ENCODE data around the gene MASP1.
"Not testable (repeated sequence)": the region's sequence is repeated elsewhere in the genome, so short reads cannot be mapped to it uniquely, and the experiment has no call there.

MASP1 gene

GRCh38 chr3:187213616-187214015 is 77.9 kb downstream of the MASP1 start:
- no peak for DNase-seq

- no peak for DNase-seq
These were observed 78.8 kb downstream of the MASP1 start for GRCh38 chr3:187212705-187213104.

- DNase-seq, result no peak
These were observed 79.4 kb downstream of the MASP1 start for GRCh38 chr3:187212196-187212545.

- DNase-seq, result no peak
These were observed 79.9 kb downstream of the MASP1 start for GRCh38 chr3:187211532-187212195.

GRCh38 chr3:187210545-187211327 is 80.8 kb downstream of the MASP1 start:
- no peak for DNase-seq

- DNase-seq, result no peak
These were observed 81.4 kb downstream of the MASP1 start for GRCh38 chr3:187210091-187210490.

GRCh38 chr3:187209491-187209890 is 82.0 kb downstream of the MASP1 start:
- DNase-seq, result no peak

- DNase-seq, result no peak
These were observed 83.4 kb downstream of the MASP1 start for GRCh38 chr3:187208159-187208558.

GRCh38 chr3:187207624-187208023 is 83.9 kb downstream of the MASP1 start:
- DNase-seq, result no peak

GRCh38 chr3:187207062-187207461 is 84.5 kb downstream of the MASP1 start:
- DNase-seq, result no peak

- no peak for DNase-seq
These were observed 85.9 kb downstream of the MASP1 start for GRCh38 chr3:187205683-187206082.

GRCh38 chr3:187199463-187200050 is 92.0 kb downstream of the MASP1 start:
- DNase-seq, result not testable (repeated sequence)

GRCh38 chr3:187198490-187198889 is 93.0 kb downstream of the MASP1 start:
- no peak for DNase-seq

- DNase-seq, result no peak
These were observed 94.2 kb downstream of the MASP1 start, which contains the start of gene RTP1 for GRCh38 chr3:187197335-187197649. Gene RTP1 (plus strand): TSS chr3:187197486. CDS start chr3:187197516, 30 bp downstream.

GRCh38 chr3:187196573-187197334 is 94.8 kb downstream of the MASP1 start:
- no peak for DNase-seq

- DNase-seq, result no peak
These were observed 98.4 kb downstream of the MASP1 start for GRCh38 chr3:187193181-187193580.

- DNase-seq, result no peak
These were observed 100.3 kb downstream of the MASP1 start for GRCh38 chr3:187191271-187191670.

- DNase-seq, result no peak
These were observed 102.6 kb downstream of the MASP1 start for GRCh38 chr3:187188931-187189330.

GRCh38 chr3:187186801-187187421 is 104.6 kb downstream of the MASP1 start:
- no peak for DNase-seq

- DNase-seq, result no peak
These were observed 105.2 kb downstream of the MASP1 start for GRCh38 chr3:187186375-187186774.

GRCh38 chr3:187185759-187186158 is 105.8 kb downstream of the MASP1 start:
- no peak for DNase-seq
